BE2C (cell line): ENCODE data around the gene JAZF1.

Experiments used
- DNase-seq: peaks from one replicate; pipeline ENCODE4 v3.0.0-alpha.2; 2020
- H3K27me3 ChIP-seq: fragments of 250-450 bp; sonication (Bioruptor Pico); 2 replicates; pipeline ENCODE4 v1.5.1; 2020; ENCODE audit warnings: mild to moderate bottlenecking
- H3K36me3 ChIP-seq: fragments of 250-450 bp; sonication (Bioruptor Pico); 2 replicates; pipeline ENCODE4 v1.5.1; 2020; ENCODE audit warnings: mild to moderate bottlenecking
- H3K4me1 ChIP-seq: fragments of 250-450 bp; sonication (Bioruptor Pico); 2 replicates; pipeline ENCODE4 v1.5.1; 2020
- H3K4me3 ChIP-seq: 2 replicates; pipeline ENCODE4 v1.5.1; 2011; ENCODE audit warnings: low read depth, low read length
- H3K9me3 ChIP-seq: fragments of 250-450 bp; sonication (Bioruptor Pico); 2 replicates; pipeline ENCODE4 v1.5.1; 2020
- CTCF ChIP-seq: IDR thresholded peaks from 2 replicates; pipeline ENCODE4 v1.5.1; 2012; ENCODE audit warnings: mild to moderate bottlenecking, low read depth, low read length

Gene JAZF1

DNA sequence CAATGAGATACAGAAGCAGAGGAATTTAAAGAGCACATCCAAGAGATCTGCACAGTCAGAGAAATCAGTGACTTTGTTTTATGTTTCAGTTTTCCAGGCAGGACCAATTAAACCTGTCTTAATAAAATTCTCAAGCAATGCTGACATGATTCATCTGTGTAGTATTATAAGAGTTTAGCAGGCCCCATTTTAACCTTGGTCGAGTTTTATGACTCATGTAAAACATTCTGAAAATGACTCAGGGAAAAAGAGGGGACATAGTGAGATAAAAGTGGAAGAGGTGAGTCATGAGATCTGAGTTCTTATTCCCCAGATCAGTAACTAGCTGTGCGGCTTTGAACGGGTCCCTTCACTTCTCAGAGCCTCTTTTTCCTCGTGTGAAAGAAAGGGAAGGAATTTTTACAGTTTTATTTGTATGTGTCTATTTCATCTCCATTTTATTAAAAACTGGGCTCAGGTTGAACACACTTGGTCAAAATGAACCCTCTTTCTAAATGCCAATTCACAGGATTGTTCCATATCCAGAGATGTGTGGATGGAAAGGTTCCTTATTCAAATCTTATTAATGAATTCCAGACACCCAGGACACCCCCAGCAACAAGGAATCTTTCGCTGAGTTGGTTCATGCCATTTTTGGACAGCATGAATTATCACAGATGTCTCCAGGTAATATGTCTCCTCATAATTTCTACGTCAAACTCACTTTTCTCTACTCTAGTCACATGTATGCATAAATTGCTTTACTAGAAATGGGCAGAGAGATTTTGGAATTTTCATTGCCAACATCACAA, 143.2 kb downstream of the JAZF1 start:
- H3K36me3 ChIP-seq, result peaks cover under 1% of the 10 kb centered on the region; the same call in 1 of the 2 replicates
- no peak overlapping the region for H3K4me3 ChIP-seq
- no peak for TF ChIP-seq CTCF
- peaks cover 22% of the 10 kb centered on the region for H3K4me1 ChIP-seq
- peak; percentile 24 for DNase-seq
- H3K27me3 ChIP-seq, result no peaks in the 10 kb centered on the region
- no peaks in the 10 kb centered on the region for H3K9me3 ChIP-seq

- no peak for DNase-seq
- no peaks in the 10 kb centered on the region for H3K9me3 ChIP-seq
- TF ChIP-seq CTCF, result no peak
- H3K4me1 ChIP-seq, result peaks cover 22% of the 10 kb centered on the region
- no peaks in the 10 kb centered on the region for H3K36me3 ChIP-seq
- no peak overlapping the region for H3K4me3 ChIP-seq
- no peaks in the 10 kb centered on the region for H3K27me3 ChIP-seq
Measured at GRCh38 chr7:28036696-28037095, 143.9 kb downstream of the JAZF1 start.

DNA sequence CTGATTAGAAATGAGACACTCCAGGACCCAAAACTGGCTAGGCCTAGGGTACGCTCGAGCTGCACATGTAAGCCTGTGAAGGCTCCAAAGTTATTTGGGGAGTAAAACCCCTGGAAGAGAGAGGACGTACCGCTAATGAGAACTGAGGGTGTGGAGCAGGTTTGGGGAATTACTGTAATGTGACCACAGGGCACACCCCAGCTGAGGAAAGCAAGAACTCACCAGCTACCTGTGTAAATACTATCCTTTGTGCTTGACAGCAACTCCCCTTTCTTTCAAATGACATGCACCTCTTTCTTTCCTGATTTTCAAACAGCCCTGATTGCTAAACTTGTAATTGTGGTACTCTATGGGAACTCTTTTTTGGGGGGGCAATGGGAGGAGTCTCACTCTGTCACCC, 147.2 kb downstream of the JAZF1 start:
- H3K9me3 ChIP-seq, result no peaks in the 10 kb centered on the region
- peaks cover 4% of the 10 kb centered on the region; the same call in 1 of the 2 replicates for H3K36me3 ChIP-seq
- H3K4me3 ChIP-seq, result no peak overlapping the region
- no peak for DNase-seq
- no peak for TF ChIP-seq CTCF
- H3K4me1 ChIP-seq, result peaks cover 17% of the 10 kb centered on the region
- H3K27me3 ChIP-seq, result no peaks in the 10 kb centered on the region

GRCh38 chr7:28032738-28033380, 147.7 kb downstream of the JAZF1 start:
- DNase-seq, result no peak
- peak; percentile 29 for TF ChIP-seq CTCF
- Histone ChIP-seq H3K36me3 (peaks cover 5% of the 10 kb centered on the region; the same call in 1 of the 2 replicates), H3K27me3 (no peaks in the 10 kb centered on the region), H3K9me3 (no peaks in the 10 kb centered on the region), H3K4me3 (no peak overlapping the region), H3K4me1 (peaks cover 12% of the 10 kb centered on the region)

- Histone ChIP-seq H3K9me3 (no peaks in the 10 kb centered on the region), H3K4me3 (no peak overlapping the region), H3K27me3 (no peaks in the 10 kb centered on the region), H3K36me3 (peaks cover 5% of the 10 kb centered on the region; the same call in 1 of the 2 replicates), H3K4me1 (peaks cover 3% of the 10 kb centered on the region; the same call in 1 of the 2 replicates)
- DNase-seq, result no peak
- TF ChIP-seq CTCF, result no peak
Measured at GRCh38 chr7:28029051-28029450, 151.5 kb downstream of the JAZF1 start.

DNA sequence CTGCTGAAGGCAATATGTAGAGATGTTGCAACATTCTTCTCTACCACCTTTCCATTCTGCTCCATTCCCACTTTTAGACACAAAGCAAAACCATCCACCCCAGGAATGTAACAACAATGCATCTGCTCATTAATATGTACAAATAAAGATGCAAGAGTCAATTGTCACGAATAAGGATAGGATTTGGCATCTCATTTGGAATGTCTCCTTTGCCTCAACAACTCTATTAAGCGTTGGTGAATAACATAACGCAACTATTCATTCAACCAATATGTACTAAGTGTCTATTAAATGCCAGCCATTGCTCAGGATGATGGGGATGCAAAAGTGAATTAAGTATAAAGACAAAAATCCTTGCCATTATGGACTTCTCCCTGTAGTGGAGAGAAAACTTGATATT, 152.1 kb downstream of the JAZF1 start:
- H3K4me3 ChIP-seq, result no peak overlapping the region
- DNase-seq, result no peak
- no peaks in the 10 kb centered on the region for H3K9me3 ChIP-seq
- H3K36me3 ChIP-seq, result peaks cover 5% of the 10 kb centered on the region; the same call in 1 of the 2 replicates
- H3K27me3 ChIP-seq, result no peaks in the 10 kb centered on the region
- no peak for TF ChIP-seq CTCF
- peaks cover 3% of the 10 kb centered on the region; the same call in 1 of the 2 replicates for H3K4me1 ChIP-seq
